Neural cell (in vitro differentiated cells): Measurements from ENCODE around the gene PERM1. TPM values are rescaled to one million over a fixed set of nuclear protein-coding genes. Genes with fewer than 3 reads are reported as not detected.

Source experiments
- H2AFZ ChIP-seq: fragments of 200-600, 300-800 bp; sonication (generic), shearing (Covaris generic); 2 replicates; pipeline ENCODE4 v1.6.0; 2014; ENCODE audit warnings: low read depth, mild to moderate bottlenecking, antibody characterized with exemption, low read length, moderate library complexity
- H3F3A ChIP-seq: fragments of 200-600 bp; shearing (Covaris generic); 2 replicates; pipeline ENCODE4 v1.6.1; 2016; ENCODE audit warnings: mild to moderate bottlenecking, moderate library complexity, mixed read lengths, antibody characterized with exemption, low read length; ENCODE audit not compliant: insufficient read depth, poor library complexity, severe bottlenecking
- H3K27ac ChIP-seq: fragments of 200-600, 300-800 bp; sonication (generic), shearing (Covaris generic); 2 replicates; pipeline ENCODE4 v1.5.1; 2014; ENCODE audit warnings: mild to moderate bottlenecking, low read length, moderate library complexity
- H3K27me3 ChIP-seq: fragments of 300-800, 200-600 bp; sonication (generic), shearing (Covaris generic); 2 replicates; pipeline ENCODE4 v1.6.0; 2014; ENCODE audit warnings: mild to moderate bottlenecking, low read depth, low read length, moderate library complexity; ENCODE audit not compliant: insufficient read depth
- H3K36me3 ChIP-seq: fragments of 300-800, 200-600 bp; sonication (generic), shearing (Covaris generic); 2 replicates; pipeline ENCODE4 v1.5.1; 2014; ENCODE audit warnings: mild to moderate bottlenecking, antibody characterized with exemption, low read length, moderate library complexity; ENCODE audit not compliant: insufficient read depth
- H3K4me2 ChIP-seq: fragments of 300-800, 200-600 bp; sonication (generic), shearing (Covaris generic); 2 replicates; pipeline ENCODE4 v1.6.0; 2014; ENCODE audit warnings: mild to moderate bottlenecking, low read length
- H3K4me3 ChIP-seq: fragments of 300-800, 200-600 bp; sonication (generic), shearing (Covaris generic); 2 replicates; pipeline ENCODE4 v1.5.1; 2014; ENCODE audit warnings: mild to moderate bottlenecking, low read length, moderate library complexity
- H3K79me2 ChIP-seq: fragments of 200-600 bp; shearing (Covaris generic); replicated peaks from 2 replicates; pipeline ENCODE4 v1.6.0; 2014; ENCODE audit warnings: mild to moderate bottlenecking, low read length, moderate library complexity; ENCODE audit not compliant: insufficient read depth
- H3K9ac ChIP-seq: fragments of 300-800, 200-600 bp; sonication (generic), shearing (Covaris generic); 2 replicates; pipeline ENCODE4 v1.6.1; 2016; ENCODE audit warnings: mild to moderate bottlenecking, low read length, mixed read lengths
- H3K9me2 ChIP-seq: fragments of 200-600 bp; shearing (Covaris generic); 2 replicates; pipeline ENCODE4 v1.6.1; 2016; ENCODE audit warnings: mild to moderate bottlenecking, low read length, mixed read lengths; ENCODE audit not compliant: insufficient read depth
- H3K9me3 ChIP-seq: fragments of 200-600, 300-800 bp; sonication (generic), shearing (Covaris generic); 2 replicates; pipeline ENCODE4 v1.6.1; 2016; ENCODE audit warnings: mild to moderate bottlenecking, mixed run types, low read length, moderate library complexity, mixed read lengths
- H4K20me1 ChIP-seq: fragments of 200-600 bp; shearing (Covaris generic); 2 replicates; pipeline ENCODE4 v1.6.1; 2016; ENCODE audit warnings: mild to moderate bottlenecking, mixed run types; ENCODE audit not compliant: insufficient read depth
- CTCF ChIP-seq: fragments of 450-650 bp; IDR thresholded peaks from 2 replicates; pipeline ENCODE4 v1.5.1; 2014; ENCODE audit warnings: antibody characterized with exemption, mild to moderate bottlenecking, moderate library complexity; ENCODE audit not compliant: poor library complexity, severe bottlenecking
- EP300 ChIP-seq: fragments of 450-650 bp; conservative IDR thresholded peaks from 2 replicates; pipeline ENCODE4 v1.6.1; 2014; ENCODE audit warnings: antibody characterized with exemption, mild to moderate bottlenecking, moderate library complexity; ENCODE audit not compliant: poor library complexity, severe bottlenecking
- EZH2 ChIP-seq: fragments of 200-600, 300-800 bp; shearing (Covaris generic), sonication (generic); IDR thresholded peaks from 2 replicates; pipeline ENCODE4 v1.6.1; 2014; ENCODE audit warnings: antibody characterized with exemption, low read length, borderline replicate concordance, mild to moderate bottlenecking; ENCODE audit not compliant: insufficient read depth, poor library complexity, severe bottlenecking
- MXI1 ChIP-seq: fragments of 450-650 bp; conservative IDR thresholded peaks from 2 replicates; pipeline ENCODE4 v1.6.1; 2014; ENCODE audit warnings: antibody characterized with exemption, mild to moderate bottlenecking; ENCODE audit not compliant: poor library complexity, severe bottlenecking
- POLR2AphosphoS5 ChIP-seq: IDR thresholded peaks from 2 replicates; pipeline ENCODE4 v1.6.1; 2012
- RAD21 ChIP-seq: fragments of 450-650 bp; conservative IDR thresholded peaks from 2 replicates; pipeline ENCODE4 v1.6.1; 2014; ENCODE audit warnings: antibody characterized with exemption, mild to moderate bottlenecking, moderate library complexity
- REST ChIP-seq: IDR thresholded peaks from 2 replicates; pipeline ENCODE4 v1.6.1; 2012; ENCODE audit warnings: borderline replicate concordance
- SMC3 ChIP-seq: fragments of 450-650 bp; conservative IDR thresholded peaks from 2 replicates; pipeline ENCODE4 v1.6.1; 2014; ENCODE audit warnings: antibody characterized with exemption, mild to moderate bottlenecking, moderate library complexity; ENCODE audit not compliant: poor library complexity
- TAF1 ChIP-seq: IDR thresholded peaks from 2 replicates; pipeline ENCODE4 v1.6.1; 2012; ENCODE audit warnings: low read depth
- polyA plus RNA-seq: library from polyadenylated mRNA; depleted of rRNA; stranded (reverse); fragments of >200 nt; gene quantifications from 2 replicates; pipeline ENCODE4 v1.2.3, GENCODE V29; 2014

The PERM1 gene
- polyA plus RNA-seq, 1 donor from 2014 or later: not detected

DNA sequence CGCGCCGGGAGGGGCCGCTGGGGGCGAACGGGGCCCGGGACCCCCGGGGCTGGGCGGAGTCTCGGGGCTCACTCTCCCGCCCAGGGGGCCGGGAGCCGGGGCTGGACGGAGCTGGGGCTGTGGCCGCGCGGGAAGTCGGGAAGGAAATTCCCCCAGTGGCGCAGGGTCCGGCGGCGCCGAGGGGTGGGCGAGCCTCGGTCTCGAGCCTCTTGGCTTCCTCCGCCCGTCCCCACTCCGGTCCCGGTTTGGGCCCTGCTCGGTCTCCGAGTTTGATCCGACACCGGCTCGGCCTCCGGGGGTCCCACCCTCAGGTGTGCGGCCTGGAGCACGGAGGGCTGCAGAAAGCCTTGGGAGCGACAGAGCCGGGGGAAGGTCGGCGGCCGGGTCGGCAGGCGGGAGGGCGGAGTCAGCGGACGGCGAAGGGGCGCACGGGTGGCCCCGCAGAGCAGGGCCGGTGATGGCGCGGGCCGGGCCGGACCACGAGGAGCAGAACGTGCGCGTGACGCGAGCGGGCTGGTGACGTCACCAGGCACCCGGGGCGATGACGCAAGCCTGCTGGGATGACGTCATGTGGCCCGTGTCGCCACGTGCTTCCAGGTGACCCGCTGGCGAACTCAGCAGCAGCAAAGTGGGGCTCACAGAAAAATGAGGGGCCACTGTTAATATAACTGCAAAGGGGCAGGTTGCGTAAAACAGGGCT is 18.6 kb upstream of the PERM1 start:
- peaks cover 4% of the 10 kb centered on the region for H3K79me2 ChIP-seq
- peak overlapping the region; percentile 98 for H3K27ac ChIP-seq
- peak overlapping the region; percentile 98 for H3K9ac ChIP-seq
- peak overlapping the region; percentile 91 for H3K4me3 ChIP-seq
- H4K20me1 ChIP-seq: no peaks in the 10 kb centered on the region
- H3K4me2 ChIP-seq: peak overlapping the region; percentile 98
- no peak overlapping the region for H2AFZ ChIP-seq
- H3K36me3 ChIP-seq: no peaks in the 10 kb centered on the region
- H3K9me3 ChIP-seq: no peaks in the 10 kb centered on the region
- H3F3A ChIP-seq: no peaks in the 10 kb centered on the region
- no peaks in the 10 kb centered on the region for H3K9me2 ChIP-seq
- H3K27me3 ChIP-seq: no peaks in the 10 kb centered on the region
- TF ChIP-seq EP300: peak; percentile 67
- TF ChIP-seq SMC3: no peak
- TF ChIP-seq RAD21: no peak
- peak; percentile 92 for TF ChIP-seq POLR2AphosphoS5
- no peak for TF ChIP-seq TAF1
- peak; percentile 84 for TF ChIP-seq MXI1
- TF ChIP-seq CTCF: peak; percentile 19
- TF ChIP-seq EZH2: no peak
- TF ChIP-seq REST: peak; percentile 71

DNA sequence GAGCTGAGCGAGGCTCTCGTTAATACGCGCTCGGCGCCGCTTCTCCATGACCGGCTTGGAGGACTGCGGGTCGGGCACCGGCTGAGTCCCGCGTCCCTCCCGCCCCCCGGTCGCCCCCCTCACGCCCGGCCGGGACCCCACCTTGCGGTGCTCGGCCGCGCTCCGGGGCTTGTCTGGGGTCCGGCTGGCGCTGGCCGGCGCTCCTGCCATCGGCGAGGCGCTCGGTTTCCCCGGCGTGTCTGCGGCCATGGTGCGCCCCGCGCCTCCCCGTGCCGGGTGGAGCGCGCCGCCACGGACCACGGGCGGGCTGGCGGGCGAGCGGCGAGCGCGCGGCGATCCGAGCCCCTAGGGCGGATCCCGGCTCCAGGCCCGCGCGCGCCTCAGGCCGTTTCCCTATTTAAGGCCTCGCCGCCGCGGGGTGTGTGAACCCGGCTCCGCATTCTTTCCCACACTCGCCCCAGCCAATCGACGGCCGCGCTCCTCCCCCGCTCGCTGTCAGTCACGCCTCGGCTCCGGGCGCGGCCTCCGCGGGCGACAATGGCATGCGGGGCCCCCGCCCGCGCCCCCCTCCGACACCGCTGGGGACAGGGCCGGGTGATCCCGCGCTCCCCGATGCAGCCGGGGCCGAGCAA is 17.9 kb upstream of the PERM1 start, which contains the start of gene HES4:
Gene HES4 (minus strand): TSS at position 373 of the 632 bp plus-strand sequence. CDS start 124 bp downstream, at position 249.
- H3K27me3 ChIP-seq: no peaks in the 10 kb centered on the region
- H3F3A ChIP-seq: no peaks in the 10 kb centered on the region
- H2AFZ ChIP-seq: no peak within 1 kb of the TSS
- peaks cover 4% of the 10 kb centered on the region for H3K79me2 ChIP-seq
- no peak for TF ChIP-seq SMC3
- TF ChIP-seq REST: no peak
- TF ChIP-seq POLR2AphosphoS5: peak; percentile 43
- TF ChIP-seq RAD21: no peak
- TF ChIP-seq CTCF: no peak
- peak; percentile 48 for TF ChIP-seq EP300
- no peak for TF ChIP-seq MXI1
- TF ChIP-seq TAF1: no peak
- TF ChIP-seq EZH2: no peak
- peak within 1 kb of the TSS; percentile 98 for H3K27ac ChIP-seq
- H3K9me3 ChIP-seq: no peaks in the 10 kb centered on the region
- no peaks in the 10 kb centered on the region for H3K36me3 ChIP-seq
- H3K4me2 ChIP-seq: peak within 1 kb of the TSS; percentile 98
- H4K20me1 ChIP-seq: no peaks in the 10 kb centered on the region
- no peaks in the 10 kb centered on the region for H3K9me2 ChIP-seq
- H3K9ac ChIP-seq: peak within 1 kb of the TSS; percentile 98
- H3K4me3 ChIP-seq: peak within 1 kb of the TSS; percentile 91
